ENCODE measurements around the gene KCNK4.

Gene KCNK4

GRCh38 chr11:64247729-64248531 lies 43.2 kb upstream of the KCNK4 start:
- Histone ChIP-seq H3F3A (ENCODE audit: control insufficient read depth, insufficient read depth) (peaks cover 29% of the 10 kb centered on the region), H3K4me1 (ENCODE audit: control insufficient read depth, low read length) (peaks cover 62% of the 10 kb centered on the region), H3K27me3 (ENCODE audit: control insufficient read depth, low read length) (no peaks in the 10 kb centered on the region), H3K79me2 (ENCODE audit: control insufficient read depth, low read length) (peaks cover 42% of the 10 kb centered on the region), H3K36me3 (ENCODE audit: control insufficient read depth, low read length) (peaks cover 33% of the 10 kb centered on the region), H3K9me2 (replicated peaks; ENCODE audit: control insufficient read depth, low read length) (no peaks in the 10 kb centered on the region), H3K27ac (ENCODE audit: low read depth, low read length) (no peak overlapping the region), H3K4me3 (ENCODE audit: low read length) (peak overlapping the region; percentile 78), H3K4me2 (ENCODE audit: low read length) (peak overlapping the region; percentile 85), H3K9me3 (ENCODE audit: control insufficient read depth, insufficient read depth, low read length) (no peaks in the 10 kb centered on the region), H4K20me1 (ENCODE audit: control insufficient read depth, insufficient read depth, low read depth, low read length) (peaks cover 2% of the 10 kb centered on the region; the same call in 1 of the 2 replicates)
- TF ChIP-seq CTCF (IDR thresholded peaks at IDR 0.05; ENCODE audit: low read depth, low read length, poor library complexity, severe bottlenecking): no peak
- TF ChIP-seq EZH2phosphoT487 (IDR thresholded peaks at IDR 0.05; ENCODE audit: borderline replicate concordance, low read length): no peak

GRCh38 chr11:64248578-64248977 lies 42.5 kb upstream of the KCNK4 start:
- H3K27ac ChIP-seq (ENCODE audit: low read depth, low read length): no peak overlapping the region

GRCh38 chr11:64249038-64249437 lies 42.1 kb upstream of the KCNK4 start:
- no peaks in the 10 kb centered on the region for H3K9me2 ChIP-seq (replicated peaks; ENCODE audit: control insufficient read depth, low read length)
- H3K4me3 ChIP-seq (ENCODE audit: low read length): no peak overlapping the region
- peaks cover 22% of the 10 kb centered on the region for H3K36me3 ChIP-seq (ENCODE audit: control insufficient read depth, low read length)
- H3K4me1 ChIP-seq (ENCODE audit: control insufficient read depth, low read length): peaks cover 54% of the 10 kb centered on the region
- peaks cover 24% of the 10 kb centered on the region for H3F3A ChIP-seq (ENCODE audit: control insufficient read depth, insufficient read depth)
- no peak for TF ChIP-seq EZH2phosphoT487 (IDR thresholded peaks at IDR 0.05; ENCODE audit: borderline replicate concordance, low read length)
- TF ChIP-seq CTCF (IDR thresholded peaks at IDR 0.05; ENCODE audit: low read depth, low read length, poor library complexity, severe bottlenecking): no peak
- no peak overlapping the region for H3K4me2 ChIP-seq (ENCODE audit: low read length)
- H3K27me3 ChIP-seq (ENCODE audit: control insufficient read depth, low read length): no peaks in the 10 kb centered on the region
- peaks cover 36% of the 10 kb centered on the region for H3K79me2 ChIP-seq (ENCODE audit: control insufficient read depth, low read length)
- no peaks in the 10 kb centered on the region for H3K9me3 ChIP-seq (ENCODE audit: control insufficient read depth, insufficient read depth, low read length)
- peaks cover 5% of the 10 kb centered on the region; the same call in 1 of the 2 replicates for H4K20me1 ChIP-seq (ENCODE audit: control insufficient read depth, insufficient read depth, low read depth, low read length)
- H3K27ac ChIP-seq (ENCODE audit: low read depth, low read length): no peak overlapping the region

More at GRCh38 chr11:64248578-64248977, 42.5 kb upstream of the KCNK4 start:
- Histone ChIP-seq H3K4me2 (ENCODE audit: low read length) (no peak overlapping the region), H3K9me3 (ENCODE audit: control insufficient read depth, insufficient read depth, low read length) (no peaks in the 10 kb centered on the region), H4K20me1 (ENCODE audit: control insufficient read depth, insufficient read depth, low read depth, low read length) (peaks cover 5% of the 10 kb centered on the region; the same call in 1 of the 2 replicates), H3K79me2 (ENCODE audit: control insufficient read depth, low read length) (peaks cover 39% of the 10 kb centered on the region), H3K4me3 (ENCODE audit: low read length) (no peak overlapping the region), H3K4me1 (ENCODE audit: control insufficient read depth, low read length) (peaks cover 59% of the 10 kb centered on the region), H3K9me2 (replicated peaks; ENCODE audit: control insufficient read depth, low read length) (no peaks in the 10 kb centered on the region), H3K27me3 (ENCODE audit: control insufficient read depth, low read length) (no peaks in the 10 kb centered on the region), H3F3A (ENCODE audit: control insufficient read depth, insufficient read depth) (peaks cover 29% of the 10 kb centered on the region), H3K36me3 (ENCODE audit: control insufficient read depth, low read length) (peaks cover 27% of the 10 kb centered on the region)
- TF ChIP-seq CTCF (IDR thresholded peaks at IDR 0.05; ENCODE audit: low read depth, low read length, poor library complexity, severe bottlenecking) (no peak), EZH2phosphoT487 (IDR thresholded peaks at IDR 0.05; ENCODE audit: borderline replicate concordance, low read length) (no peak)
